NK-92 (cell line): ENCODE data around the gene VGLL4.

Experiments used
- DNase-seq: peaks from one replicate; lab custom pipeline; 2025; ENCODE audit not compliant: unreplicated experiment; lab: John Stamatoyannopoulos, UW

VGLL4 gene

GRCh38 chr3:11553436-11554235 is 90.1 kb downstream of the VGLL4 start:
- no peak for DNase-seq

DNA sequence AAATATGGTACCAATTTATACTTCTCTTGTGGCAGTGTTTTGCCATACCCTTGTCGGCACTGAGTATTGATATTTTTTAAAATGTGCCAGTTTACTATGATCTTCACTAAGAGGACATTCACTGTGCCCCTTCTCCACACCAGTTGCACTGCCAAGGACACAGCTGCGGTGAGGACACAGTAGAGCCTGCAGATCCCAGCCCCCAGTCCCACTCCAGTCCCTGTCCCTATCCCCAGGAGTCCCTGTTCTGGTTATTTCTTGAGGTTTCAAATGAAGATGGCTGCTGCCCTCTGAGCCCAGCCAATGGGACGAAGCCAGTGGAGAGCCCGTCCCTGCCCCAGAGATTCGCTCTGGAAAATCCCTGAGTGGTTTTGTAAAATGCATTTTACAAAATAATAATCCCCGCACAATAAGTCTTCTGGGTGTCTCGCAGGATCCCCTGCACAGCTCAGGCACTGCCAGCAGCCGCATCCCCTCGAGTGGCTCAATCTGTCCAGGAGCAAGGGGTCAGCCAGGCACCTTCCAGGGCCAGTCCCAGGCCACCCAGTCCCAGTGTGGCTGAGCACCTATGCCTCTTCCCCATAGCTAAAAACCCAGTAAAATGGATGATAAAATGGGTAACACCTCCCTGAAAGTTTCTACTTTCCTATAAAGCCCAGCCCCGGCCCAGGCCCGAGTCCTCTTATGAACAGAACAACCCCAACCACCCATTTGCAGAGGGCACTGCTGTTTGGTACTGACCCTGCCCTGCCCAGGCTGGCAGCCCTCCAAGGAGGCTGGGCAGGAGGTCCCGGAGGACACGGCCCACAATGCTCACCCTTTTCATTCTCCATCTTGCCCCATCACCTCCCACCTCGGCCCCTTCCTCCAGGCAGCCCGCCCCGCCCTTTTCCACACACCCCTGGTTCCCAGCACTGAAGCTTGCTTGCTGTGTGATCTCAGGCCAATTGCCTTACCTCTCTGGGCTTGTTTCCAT is 91.1 kb downstream of the VGLL4 start:
- DNase-seq, result no peak

GRCh38 chr3:11551036-11551435 is 92.7 kb downstream of the VGLL4 start:
- DNase-seq, result no peak

DNA sequence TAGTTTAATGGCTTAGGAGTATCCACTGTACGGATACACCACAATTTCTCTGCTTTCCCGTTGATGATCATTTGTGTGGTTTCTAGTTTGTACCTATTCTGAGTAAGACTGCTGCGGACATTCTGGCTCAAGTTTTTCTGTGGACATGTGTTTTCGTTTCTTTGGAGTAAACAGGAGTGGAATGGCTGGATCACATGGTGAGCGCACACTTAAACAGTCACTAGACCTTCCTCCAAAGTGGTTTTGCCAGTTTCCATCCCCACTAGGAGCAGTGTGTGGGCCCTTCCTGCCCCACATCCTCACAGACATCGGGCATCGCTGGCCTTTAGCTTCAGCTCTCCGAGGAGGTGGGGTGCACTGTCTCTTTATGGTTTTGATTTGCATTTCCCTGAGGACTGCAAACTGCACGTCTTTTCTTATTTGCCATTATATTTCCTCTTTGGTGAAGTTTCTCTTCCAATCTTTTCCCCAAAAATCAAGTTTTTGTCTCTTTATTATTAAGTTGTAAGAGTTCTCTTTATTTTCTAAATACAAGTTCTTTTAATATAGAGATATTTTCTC is 94.1 kb downstream of the VGLL4 start:
- DNase-seq, result no peak

DNA sequence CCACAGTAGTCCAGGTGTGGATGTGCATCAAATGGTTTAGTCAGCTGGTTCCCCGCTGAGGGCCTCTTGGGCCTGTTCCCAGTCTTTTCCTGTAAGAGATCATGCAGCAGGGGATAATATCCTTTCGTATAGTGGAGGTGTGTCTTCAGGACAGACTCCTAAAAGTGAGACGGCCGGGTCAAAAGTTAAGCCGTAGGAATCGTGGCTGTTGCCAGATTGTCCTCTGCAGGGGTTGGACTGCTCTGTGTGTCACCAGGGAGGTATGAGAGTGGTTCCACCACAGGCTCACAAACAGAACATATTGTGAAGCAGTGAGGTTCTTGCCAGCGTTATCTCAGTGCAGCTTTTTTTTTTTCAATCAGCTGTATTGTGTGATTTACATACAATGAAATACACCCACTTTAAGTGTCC is 95.0 kb downstream of the VGLL4 start:
- DNase-seq, result no peak

DNA sequence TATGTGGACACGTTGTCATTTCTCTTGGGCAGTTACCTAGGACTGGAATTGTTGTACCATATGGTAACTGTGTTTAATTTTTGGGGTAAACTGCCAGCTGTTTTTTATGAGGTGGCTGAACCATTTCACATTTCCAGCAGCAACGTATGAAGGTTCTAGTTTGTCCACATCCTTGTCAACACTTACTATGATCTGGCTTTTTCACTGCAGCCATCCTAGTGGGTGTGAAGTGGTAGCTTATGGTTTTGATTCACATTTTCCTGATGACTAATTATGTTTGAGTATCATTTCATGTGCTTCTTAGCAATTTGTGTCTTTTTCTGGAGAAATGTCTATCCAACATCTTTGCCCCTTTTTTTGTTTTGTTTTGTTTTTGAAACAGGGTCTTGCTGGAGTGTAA is 96.2 kb downstream of the VGLL4 start:
- DNase-seq, result no peak

- no peak for DNase-seq
These were observed 96.9 kb downstream of the VGLL4 start for GRCh38 chr3:11546657-11547302.

DNA sequence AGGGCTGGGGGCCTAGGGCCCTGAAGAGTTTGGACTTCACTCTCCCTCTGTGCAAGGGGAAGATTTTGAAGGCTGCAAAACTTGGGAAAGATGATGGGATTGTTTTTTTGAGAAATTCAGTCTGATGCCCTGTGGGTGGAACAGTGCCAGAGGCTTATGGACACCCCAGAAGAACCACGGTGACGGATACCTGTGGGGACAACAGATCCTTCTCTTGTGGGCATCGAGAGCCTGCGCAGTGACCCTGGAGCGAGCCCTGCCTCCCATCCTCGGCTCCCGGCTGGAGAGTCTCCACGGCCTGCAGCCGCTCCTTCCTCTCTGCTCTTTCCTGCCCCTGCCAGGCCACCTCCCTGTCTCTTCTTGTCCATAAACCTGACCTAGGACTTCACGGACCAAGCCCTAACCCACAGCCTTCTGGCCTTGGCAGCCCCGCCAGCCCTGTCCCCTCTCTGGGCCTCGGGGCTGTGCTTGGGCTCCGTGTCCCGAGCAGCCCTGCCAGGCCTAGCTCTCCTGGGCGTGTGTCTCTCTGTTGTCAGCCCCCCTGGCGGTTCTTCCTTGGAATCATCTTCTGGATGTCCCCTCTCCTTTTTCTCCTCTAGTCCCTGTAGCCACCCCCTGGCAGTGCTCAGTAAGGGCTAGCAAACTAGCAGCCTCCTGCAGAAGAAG is 98.4 kb downstream of the VGLL4 start:
- DNase-seq, result no peak

DNA sequence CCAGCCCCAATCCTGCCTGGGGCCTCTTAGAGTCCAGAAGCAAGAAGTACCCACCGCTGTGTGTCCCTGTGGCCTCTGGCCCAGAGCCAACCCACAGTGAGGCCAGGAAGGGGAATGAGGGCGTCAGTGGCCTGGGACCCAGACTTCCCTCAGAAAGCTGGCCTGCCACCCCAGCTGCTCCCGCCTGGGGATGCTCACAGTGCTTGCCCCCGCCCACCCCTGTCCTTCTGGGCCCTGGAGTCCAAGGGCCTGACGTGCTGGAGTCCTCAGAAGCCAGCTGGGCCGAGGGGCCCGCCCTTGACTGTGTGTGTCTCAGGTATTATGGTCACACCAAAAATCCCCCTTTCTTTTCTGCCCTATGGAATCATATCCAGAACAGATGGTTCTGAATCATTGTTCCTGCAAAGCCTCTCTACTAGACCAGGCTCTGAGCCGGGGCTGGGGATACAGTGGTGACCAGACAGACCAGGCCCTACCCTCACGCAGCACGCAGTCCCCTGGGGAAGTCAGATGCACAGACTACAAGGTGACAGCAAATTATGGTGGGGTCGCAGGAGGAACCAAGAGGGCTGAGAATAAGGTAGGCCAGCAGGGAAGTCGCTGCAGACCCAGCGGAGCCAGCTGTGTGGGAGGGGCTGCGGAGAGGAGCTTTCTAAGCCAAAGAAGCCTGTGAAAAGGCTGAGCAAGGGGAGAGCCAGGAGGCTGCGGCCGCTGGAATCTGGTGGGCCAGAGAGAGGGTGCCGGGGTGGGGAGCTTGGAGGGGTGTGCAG is 99.1 kb downstream of the VGLL4 start:
- DNase-seq, result no peak

DNA sequence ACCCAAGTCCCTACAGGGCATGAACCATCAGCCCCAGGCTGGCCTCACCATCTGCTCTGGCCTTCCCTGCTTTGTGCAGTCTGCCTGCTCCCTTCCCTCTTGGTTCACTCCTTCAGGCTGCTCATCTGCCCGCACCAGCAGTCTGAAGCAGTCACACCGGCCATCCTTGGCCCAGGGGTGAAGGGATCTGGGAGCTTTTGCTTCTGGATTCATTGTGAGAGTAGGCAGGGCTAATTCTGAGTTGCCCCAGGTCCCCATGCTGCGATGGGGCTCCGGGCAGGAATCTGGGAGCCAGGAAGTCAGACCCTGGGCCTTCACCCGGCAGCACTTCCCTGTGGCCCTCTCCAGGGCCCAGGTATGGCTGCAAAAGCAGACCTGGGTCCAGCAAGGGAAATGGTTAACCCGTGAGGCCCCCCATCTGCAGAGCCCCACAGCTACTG is 99.7 kb downstream of the VGLL4 start:
- no peak for DNase-seq

DNA sequence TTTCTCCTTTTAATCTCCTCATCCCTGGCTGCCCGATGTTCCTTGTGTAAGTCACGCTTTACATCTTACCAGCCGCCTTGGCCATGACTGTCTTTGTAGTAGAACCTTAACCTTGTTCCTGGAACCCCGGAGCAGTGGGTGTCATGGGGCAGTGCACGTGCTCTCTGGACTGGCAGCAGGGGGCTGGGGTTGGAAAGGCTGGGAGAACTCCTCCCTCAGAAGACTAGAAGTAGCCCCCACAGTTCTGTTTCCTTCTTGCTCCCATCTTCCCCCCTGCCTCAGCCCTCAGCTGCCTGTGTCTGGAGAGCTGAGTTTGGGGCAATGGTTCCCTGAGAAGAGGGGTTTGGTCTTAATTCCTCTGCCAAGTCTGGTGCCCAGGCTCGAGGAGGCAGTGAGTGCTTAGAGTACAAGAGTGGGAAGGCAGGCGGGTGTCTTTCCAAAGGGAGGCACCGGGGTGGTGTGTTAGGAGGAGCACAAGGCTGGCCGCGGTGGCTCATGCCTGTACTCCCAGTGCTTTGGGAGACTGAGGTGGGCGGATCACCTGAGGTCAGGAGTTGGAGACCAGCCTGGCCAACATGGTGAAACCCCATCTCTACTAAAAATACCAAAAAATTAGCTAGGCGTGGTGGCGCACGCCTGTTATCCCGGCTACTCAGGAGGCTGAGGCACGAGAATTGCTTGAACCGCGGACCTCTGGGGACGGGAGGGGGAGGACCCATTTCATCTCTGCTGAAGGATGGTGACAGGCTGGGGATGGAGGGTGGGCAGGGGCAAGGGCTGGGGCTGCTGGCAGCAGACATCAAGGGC is 100.4 kb downstream of the VGLL4 start:
- no peak for DNase-seq

DNA sequence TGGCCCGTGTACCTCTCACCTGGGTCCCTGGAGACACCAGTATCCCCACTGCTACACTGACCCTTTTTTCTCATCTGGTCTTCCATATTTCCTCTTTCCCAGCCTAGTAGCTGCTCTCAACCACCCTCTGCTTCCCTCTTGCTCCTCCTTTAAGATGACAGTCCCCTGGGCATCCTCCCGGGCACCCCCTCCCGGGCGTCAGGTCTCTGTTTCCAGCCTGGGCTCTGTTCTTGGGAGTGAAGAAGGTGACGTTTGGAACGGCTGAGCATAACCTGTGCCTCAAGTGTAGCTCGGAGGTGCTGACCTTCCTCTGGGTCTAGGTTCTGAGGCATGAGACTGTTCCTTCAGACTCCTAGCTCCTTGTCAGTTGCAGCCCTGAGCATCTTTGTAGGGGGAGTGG is 101.2 kb downstream of the VGLL4 start:
- DNase-seq, result no peak

- no peak for DNase-seq
These were observed 102.1 kb downstream of the VGLL4 start for GRCh38 chr3:11541321-11542303.

GRCh38 chr3:11539677-11540076 is 104.0 kb downstream of the VGLL4 start:
- no peak for DNase-seq

- no peak for DNase-seq
These were observed 104.5 kb downstream of the VGLL4 start for GRCh38 chr3:11539218-11539617.

GRCh38 chr3:11538581-11538980 is 105.1 kb downstream of the VGLL4 start:
- DNase-seq, result no peak

- no peak for DNase-seq
These were observed 106.6 kb downstream of the VGLL4 start for GRCh38 chr3:11536936-11537612.
